Jurkat, Clone E6-1 (cell line): Measurements from ENCODE around the gene GATD1.
A peak's percentile ranks its signal among the peaks of the same experiment; 100 is the strongest.
"Not testable (repeated sequence)": the region's sequence is repeated elsewhere in the genome, so short reads cannot be mapped to it uniquely, and the experiment has no call there.

Experiments
- DNase-seq: peaks from one replicate; pipeline ENCODE4 v3.0.0-alpha.2; 2011; ENCODE audit warnings: low read depth, low spot score
- H3K4me3 ChIP-seq: 2 replicates; pipeline ENCODE4 v1.5.1; 2011; ENCODE audit warnings: mild to moderate bottlenecking, low read length, control low read depth, moderate library complexity

GATD1 gene

GRCh38 chr11:742571-743201 lies 34.6 kb downstream of the GATD1 start:
- DNase-seq: no peak

GRCh38 chr11:742156-742546 lies 35.1 kb downstream of the GATD1 start:
- DNase-seq: no peak
- H3K4me3 ChIP-seq: no peak overlapping the region

More at GRCh38 chr11:742571-743201, 34.6 kb downstream of the GATD1 start:
- no peak overlapping the region for H3K4me3 ChIP-seq

GRCh38 chr11:737899-738298 lies 39.4 kb downstream of the GATD1 start:
- not testable (repeated sequence) for DNase-seq, H3K4me3 ChIP-seq

- no peak for DNase-seq
- H3K4me3 ChIP-seq: no peak overlapping the region
These were observed 39.9 kb downstream of the GATD1 start for GRCh38 chr11:737366-737765.

GRCh38 chr11:734541-734940 lies 42.7 kb downstream of the GATD1 start:
- not testable (repeated sequence) for H3K4me3 ChIP-seq, DNase-seq

- no peak for DNase-seq
- no peak overlapping the region for H3K4me3 ChIP-seq
These were observed 44.2 kb downstream of the GATD1 start for GRCh38 chr11:733072-733471.

GRCh38 chr11:729492-730074 lies 47.7 kb downstream of the GATD1 start:
- DNase-seq: no peak
- no peak overlapping the region for H3K4me3 ChIP-seq

- no peak overlapping the region for H3K4me3 ChIP-seq
- DNase-seq: no peak
These were observed 48.3 kb downstream of the GATD1 start for GRCh38 chr11:728901-729491.

GRCh38 chr11:727859-728748 lies 49.2 kb downstream of the GATD1 start:
- H3K4me3 ChIP-seq: no peak overlapping the region
- peak; percentile 48 for DNase-seq

GRCh38 chr11:727281-727701 lies 50.0 kb downstream of the GATD1 start:
- H3K4me3 ChIP-seq: no peak overlapping the region
- DNase-seq: no peak

- DNase-seq: no peak
- no peak overlapping the region; the same call in 1 of the 2 replicates for H3K4me3 ChIP-seq
These were observed 50.7 kb downstream of the GATD1 start for GRCh38 chr11:726278-727220.

GRCh38 chr11:725624-726202 lies 51.6 kb downstream of the GATD1 start:
- H3K4me3 ChIP-seq: peak overlapping the region; percentile 16
- no peak for DNase-seq

- no peak for DNase-seq
- H3K4me3 ChIP-seq: no peak overlapping the region
These were observed 52.4 kb downstream of the GATD1 start for GRCh38 chr11:724778-725386.

- DNase-seq: no peak
- no peak overlapping the region for H3K4me3 ChIP-seq
These were observed 53.1 kb downstream of the GATD1 start for GRCh38 chr11:724049-724777.

GRCh38 chr11:723120-723883 lies 54.0 kb downstream of the GATD1 start:
- peak; percentile 58 for DNase-seq

GRCh38 chr11:722346-722811 lies 54.9 kb downstream of the GATD1 start:
- no peak for DNase-seq
- no peak overlapping the region for H3K4me3 ChIP-seq

More at GRCh38 chr11:723120-723883, 54.0 kb downstream of the GATD1 start:
- no peak overlapping the region for H3K4me3 ChIP-seq
